Fibroblast of lung (primary cell): Measurements from ENCODE around the gene KIF20B. TPM values are rescaled to one million over a fixed set of nuclear protein-coding genes. Genes with fewer than 3 reads are reported as not detected.
A peak's percentile ranks its signal among the peaks of the same experiment; 100 is the strongest.

Source experiments
- DNase-seq, 2 donors: peaks; one replicate each; pipeline versions ENCODE4 v3.0.0 to v3.0.0-alpha.2; 2010; ENCODE audit warnings: low read depth in 2 of 2
- H2AFZ ChIP-seq: 2 replicates; pipeline ENCODE4 v1.5.1; 2012; ENCODE audit warnings: low read length, control low read depth, inconsistent platforms
- H3K27ac ChIP-seq: 2 replicates; pipeline ENCODE4 v1.5.1; 2011; ENCODE audit warnings: low read length, control low read depth; ENCODE audit not compliant: insufficient read depth
- H3K27me3 ChIP-seq: 2 replicates; pipeline ENCODE4 v1.5.1; 2011; ENCODE audit warnings: mild to moderate bottlenecking, low read length; ENCODE audit not compliant: control insufficient read depth, insufficient read depth
- H3K36me3 ChIP-seq: 2 replicates; pipeline ENCODE4 v1.5.1; 2011; ENCODE audit warnings: low read length; ENCODE audit not compliant: control insufficient read depth, insufficient read depth
- H3K4me1 ChIP-seq: 2 replicates; pipeline ENCODE4 v1.5.1; 2011; ENCODE audit warnings: low read length; ENCODE audit not compliant: control insufficient read depth, insufficient read depth; ENCODE audit errors: extremely low read depth
- H3K4me2 ChIP-seq: 2 replicates; pipeline ENCODE4 v1.5.1; 2011; ENCODE audit warnings: low read length, control low read depth; ENCODE audit not compliant: insufficient read depth; ENCODE audit errors: extremely low read depth
- H3K4me3 ChIP-seq, 4 experiments: fragments of 200-600 bp in 1 of 4; sonication (generic) in 1 of 4; replicated peaks in 1 of 4; 2 replicates each; pipeline ENCODE4 v1.5.1; 2011 to 2016; ENCODE audit warnings: low read length in 4 of 4, low read depth in 3 of 4, mild to moderate bottlenecking in 3 of 4, control low read depth in 2 of 4, inconsistent platforms in 1 of 4, mixed read lengths in 1 of 4; ENCODE audit not compliant: insufficient read depth in 1 of 4; ENCODE audit errors: control extremely low read depth in 1 of 4
- H3K79me2 ChIP-seq: 2 replicates; pipeline ENCODE4 v1.5.1; 2012; ENCODE audit warnings: mild to moderate bottlenecking, low read length, inconsistent platforms; ENCODE audit not compliant: control insufficient read depth, insufficient read depth
- H3K9ac ChIP-seq: 2 replicates; pipeline ENCODE4 v1.5.1; 2011; ENCODE audit warnings: mild to moderate bottlenecking, low read length, control low read depth; ENCODE audit not compliant: insufficient read depth
- H3K9me3 ChIP-seq: 2 replicates; pipeline ENCODE4 v1.5.1; 2012; ENCODE audit warnings: low read depth, low read length; ENCODE audit not compliant: control insufficient read depth, insufficient read depth
- H4K20me1 ChIP-seq: 2 replicates; pipeline ENCODE4 v1.5.1; 2011; ENCODE audit warnings: low read length; ENCODE audit not compliant: control insufficient read depth, insufficient read depth; ENCODE audit errors: extremely low read depth
- EZH2 ChIP-seq: IDR thresholded peaks from 2 replicates; pipeline ENCODE4 v1.5.1; 2012; ENCODE audit warnings: low read length, control low read depth, mild to moderate bottlenecking; ENCODE audit errors: missing control alignments
- polyA plus RNA-seq, 2 donors: library from polyadenylated mRNA; depleted of rRNA in 1 of 2; stranded (reverse) in 1 of 2; unstranded in 1 of 2; fragments of >200 nt; gene quantifications; 2 replicates each; pipeline ENCODE4 v1.2.1, GENCODE V29; 2011 to 2012; ENCODE audit warnings: missing spikeins in 1 of 2
- total RNA-seq: library from RNA; depleted of rRNA; stranded (reverse); fragments of >200 nt; gene quantifications from 2 replicates; pipeline ENCODE4 v1.2.1, GENCODE V29; 2014
- TF ChIP-seq, protein P1 (sequence below), 2 donors: IDR thresholded peaks in 1 of 2; conservative IDR thresholded peaks in 1 of 2; 1 replicate in 1 of 2; 2 replicates in 1 of 2; pipeline ENCODE4 v1.5.1; 2011 to 2012; ENCODE audit warnings: low read length in 2 of 2, control low read depth in 1 of 2, inconsistent platforms in 1 of 2, low read depth in 1 of 2, mild to moderate bottlenecking in 1 of 2

Gene KIF20B
- total and polyA plus RNA-seq, 2 donors (not counting 1 experiment from before 2014, with no cell fraction given): 5.6 to 9.2 TPM

DNA sequence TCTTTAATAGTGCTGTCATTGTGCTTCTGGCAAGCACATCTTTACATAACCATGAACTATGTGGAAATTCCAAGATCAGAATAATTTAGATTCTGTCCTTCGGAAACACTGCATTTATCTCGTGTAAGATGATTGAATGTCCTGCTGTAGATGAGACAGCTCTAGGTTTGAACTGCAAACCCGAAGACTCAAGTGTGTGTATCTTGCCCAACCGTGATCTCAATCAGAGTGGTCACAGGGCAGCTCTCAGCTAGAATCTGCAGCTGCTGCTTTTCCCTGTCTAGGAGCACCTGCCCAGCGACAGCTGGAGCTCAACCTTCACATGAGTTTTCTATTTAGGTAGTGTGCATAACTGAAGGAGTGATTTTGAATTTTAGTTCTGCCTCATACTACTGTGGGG is 17.5 kb upstream of the KIF20B start:
- no peaks in the 10 kb centered on the region for H3K79me2 ChIP-seq
- no peak overlapping the region for H3K4me3 ChIP-seq
- no peak overlapping the region for H3K27ac ChIP-seq
- no peaks in the 10 kb centered on the region for H3K36me3 ChIP-seq
- H3K9me3 ChIP-seq: no peaks in the 10 kb centered on the region
- DNase-seq: no peak
- no peak overlapping the region for H3K9ac ChIP-seq
- no peaks in the 10 kb centered on the region for H3K4me1 ChIP-seq
- H2AFZ ChIP-seq: no peak overlapping the region
- no peak for TF ChIP-seq EZH2
- TF ChIP-seq, protein P1, sequence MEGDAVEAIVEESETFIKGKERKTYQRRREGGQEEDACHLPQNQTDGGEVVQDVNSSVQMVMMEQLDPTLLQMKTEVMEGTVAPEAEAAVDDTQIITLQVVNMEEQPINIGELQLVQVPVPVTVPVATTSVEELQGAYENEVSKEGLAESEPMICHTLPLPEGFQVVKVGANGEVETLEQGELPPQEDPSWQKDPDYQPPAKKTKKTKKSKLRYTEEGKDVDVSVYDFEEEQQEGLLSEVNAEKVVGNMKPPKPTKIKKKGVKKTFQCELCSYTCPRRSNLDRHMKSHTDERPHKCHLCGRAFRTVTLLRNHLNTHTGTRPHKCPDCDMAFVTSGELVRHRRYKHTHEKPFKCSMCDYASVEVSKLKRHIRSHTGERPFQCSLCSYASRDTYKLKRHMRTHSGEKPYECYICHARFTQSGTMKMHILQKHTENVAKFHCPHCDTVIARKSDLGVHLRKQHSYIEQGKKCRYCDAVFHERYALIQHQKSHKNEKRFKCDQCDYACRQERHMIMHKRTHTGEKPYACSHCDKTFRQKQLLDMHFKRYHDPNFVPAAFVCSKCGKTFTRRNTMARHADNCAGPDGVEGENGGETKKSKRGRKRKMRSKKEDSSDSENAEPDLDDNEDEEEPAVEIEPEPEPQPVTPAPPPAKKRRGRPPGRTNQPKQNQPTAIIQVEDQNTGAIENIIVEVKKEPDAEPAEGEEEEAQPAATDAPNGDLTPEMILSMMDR (conservative IDR thresholded peaks at IDR 0.05 in 1 of 2, IDR thresholded peaks at IDR 0.05 in 1 of 2; ENCODE audit: low read depth in 1 of 2, low read length in 2 of 2): no peak
- H3K27me3 ChIP-seq: no peaks in the 10 kb centered on the region
- no peak overlapping the region for H3K4me2 ChIP-seq
- H4K20me1 ChIP-seq: no peaks in the 10 kb centered on the region

DNA sequence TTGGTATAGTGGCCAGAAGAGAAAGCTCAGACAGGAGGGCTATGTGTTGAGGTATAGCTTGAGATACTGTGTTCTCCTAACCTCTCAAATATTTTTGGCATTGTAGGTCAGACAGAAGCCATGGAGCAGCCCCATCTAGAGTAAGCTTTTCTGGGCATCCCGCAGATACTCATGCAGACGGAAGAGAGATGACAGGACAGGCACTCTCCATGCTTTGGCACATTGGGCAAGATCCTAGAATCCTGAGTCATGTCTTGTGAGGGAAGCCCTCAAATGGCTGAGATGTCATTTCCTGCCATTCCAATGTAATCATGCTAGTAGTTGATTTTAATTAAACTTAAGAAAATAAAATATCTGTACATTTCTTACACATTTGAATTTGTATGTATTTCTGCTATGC is 16.8 kb upstream of the KIF20B start:
- Histone ChIP-seq H4K20me1 (no peaks in the 10 kb centered on the region), H3K9ac (no peak overlapping the region), H3K36me3 (no peaks in the 10 kb centered on the region), H3K4me1 (no peaks in the 10 kb centered on the region), H3K27me3 (no peaks in the 10 kb centered on the region), H3K9me3 (no peaks in the 10 kb centered on the region), H3K4me3 (no peak overlapping the region), H3K4me2 (no peak overlapping the region), H3K79me2 (no peaks in the 10 kb centered on the region), H2AFZ (no peak overlapping the region), H3K27ac (no peak overlapping the region)
- peak; percentile 22 to 29 for DNase-seq
- no peak for TF ChIP-seq EZH2
- TF ChIP-seq, protein P1 (conservative IDR thresholded peaks at IDR 0.05 in 1 of 2, IDR thresholded peaks at IDR 0.05 in 1 of 2; ENCODE audit: low read depth in 1 of 2, low read length in 2 of 2): no peak

DNA sequence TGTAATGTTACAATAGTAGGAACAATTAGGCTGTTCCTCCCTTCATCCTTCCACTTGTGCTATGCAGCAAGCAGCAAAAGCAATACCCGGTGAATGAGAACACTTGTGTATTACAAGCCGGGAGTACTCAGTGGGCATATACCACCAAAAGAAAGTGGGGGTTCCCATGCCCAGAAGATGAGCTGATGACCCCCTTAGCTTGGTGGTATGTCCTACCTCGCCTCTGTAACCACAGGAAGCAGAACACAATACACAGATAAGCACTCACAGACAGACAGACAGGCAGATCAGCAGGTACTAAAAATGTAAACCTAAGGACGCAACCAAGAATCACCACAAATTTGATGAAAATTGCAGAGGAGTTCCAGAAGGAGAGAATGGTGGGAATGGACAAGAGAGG is 15.5 kb upstream of the KIF20B start:
- Histone ChIP-seq H3K79me2 (no peaks in the 10 kb centered on the region), H3K27me3 (no peaks in the 10 kb centered on the region), H3K4me2 (no peak overlapping the region), H3K4me3 (no peak overlapping the region), H2AFZ (no peak overlapping the region), H4K20me1 (no peaks in the 10 kb centered on the region), H3K9me3 (no peaks in the 10 kb centered on the region), H3K27ac (no peak overlapping the region), H3K4me1 (no peaks in the 10 kb centered on the region), H3K9ac (no peak overlapping the region), H3K36me3 (no peaks in the 10 kb centered on the region)
- TF ChIP-seq, protein P1 (conservative IDR thresholded peaks at IDR 0.05 in 1 of 2, IDR thresholded peaks at IDR 0.05 in 1 of 2; ENCODE audit: low read depth in 1 of 2, low read length in 2 of 2): no peak
- TF ChIP-seq EZH2: no peak
- DNase-seq: no peak
